ENCODE measurements around the gene POLR2F.

Gene POLR2F

GRCh38 chr22:38009000-38009806, 55.7 kb downstream of the POLR2F start:
- no peak for DNase-seq

- no peak for DNase-seq
These were observed 59.1 kb downstream of the POLR2F start for GRCh38 chr22:38012604-38013072.

DNA sequence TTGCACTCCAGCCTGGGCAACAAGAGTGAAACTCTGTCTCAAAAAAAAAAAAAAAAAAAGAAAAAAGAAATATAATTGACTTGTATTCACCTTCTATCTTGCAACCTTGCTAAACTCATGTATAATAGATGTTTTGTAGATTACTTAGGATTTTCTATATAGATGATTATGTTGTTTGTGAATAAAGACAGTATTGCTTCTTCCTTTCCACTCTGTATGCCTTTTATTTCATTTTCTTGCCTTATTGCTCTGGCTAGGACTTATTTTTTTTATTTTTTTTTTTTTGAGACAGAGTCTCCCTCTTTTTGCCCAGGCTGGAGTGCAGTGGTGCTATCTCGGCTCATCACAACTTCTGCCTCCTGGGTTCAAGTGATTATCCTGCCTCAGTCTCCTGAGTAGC, 60.6 kb downstream of the POLR2F start:
- DNase-seq = no peak

DNA sequence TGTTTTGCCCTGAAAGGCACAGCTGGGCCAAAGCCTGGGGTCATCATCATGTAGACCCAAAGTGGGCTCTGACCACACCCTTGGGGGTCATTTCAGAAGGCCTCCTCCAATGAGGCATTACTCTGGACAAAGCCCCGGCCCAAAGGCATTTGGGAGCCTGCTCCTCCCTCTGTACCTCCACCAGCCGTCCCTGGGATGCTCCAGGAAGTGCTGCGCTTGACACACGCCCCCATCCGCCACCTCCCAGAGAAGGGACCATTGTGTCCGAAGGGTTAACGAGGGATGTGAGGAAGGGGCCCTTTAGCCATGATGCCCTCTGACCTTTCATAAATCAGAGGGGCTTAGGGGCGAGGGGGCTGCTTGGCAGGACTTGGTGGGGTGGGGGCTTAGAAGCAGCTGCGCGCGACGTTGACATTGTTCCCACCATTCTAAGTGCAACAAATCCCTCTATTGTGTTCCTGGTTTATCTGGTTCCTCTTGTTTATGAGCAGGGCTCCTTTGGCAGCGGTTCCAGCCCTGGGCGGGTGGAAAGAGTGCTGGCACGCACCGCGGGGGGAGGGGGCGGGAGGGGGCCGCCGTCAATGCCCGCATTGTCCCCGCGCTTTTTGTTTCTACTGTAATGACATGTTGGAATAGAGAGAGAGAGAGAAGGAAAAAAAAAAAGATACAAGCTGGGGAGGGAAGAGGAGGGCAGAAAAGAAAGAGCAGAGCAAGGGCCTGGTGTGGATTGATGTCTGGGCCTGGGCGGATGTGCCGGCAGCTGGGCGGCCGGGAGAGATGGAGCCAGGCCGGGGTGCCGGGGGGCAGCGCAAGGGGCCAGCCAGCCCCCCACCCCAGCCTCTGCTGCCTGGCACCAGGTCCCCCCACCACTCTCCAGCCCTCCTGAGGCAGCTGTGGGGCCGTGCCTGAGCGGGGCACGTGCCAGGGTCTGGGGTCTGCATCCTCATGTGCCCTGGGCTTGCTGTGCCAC, 63.0 kb downstream of the POLR2F start:
- no peak for DNase-seq

GRCh38 chr22:38017272-38017920, 63.9 kb downstream of the POLR2F start:
- no peak for DNase-seq

- no peak for DNase-seq
These were observed 64.7 kb downstream of the POLR2F start for GRCh38 chr22:38017939-38018885.

All from GF-D8 (cell line).